ENCODE results near the gene PSMA2.

Gene PSMA2

GRCh38 chr7:42931834-42932651 lies at the start of gene PSMA2, which contains the start of gene MRPL32:
Gene PSMA2 (minus strand): TSS chr7:42932174. CDS start chr7:42932158, 16 bp downstream.
Gene MRPL32 (plus strand): TSS chr7:42932376. CDS start chr7:42932387, 11 bp downstream.
- peak; percentile 82 to 89 for DNase-seq (ENCODE audit: low read depth in 2 of 2)

- no peak for DNase-seq (ENCODE audit: low read depth in 2 of 2)
Observed at GRCh38 chr7:42981601-42982000, 49.6 kb upstream of the PSMA2 start.

- no peak for DNase-seq (ENCODE audit: low read depth in 2 of 2)
Observed at GRCh38 chr7:42980514-42980913, 48.5 kb upstream of the PSMA2 start.

GRCh38 chr7:42980084-42980483 lies 48.1 kb upstream of the PSMA2 start:
- DNase-seq (ENCODE audit: low read depth in 2 of 2) = no peak

GRCh38 chr7:42978496-42978895 lies 46.5 kb upstream of the PSMA2 start:
- DNase-seq (ENCODE audit: low read depth in 2 of 2) = no peak

- DNase-seq (ENCODE audit: low read depth in 2 of 2) = no peak
Observed at GRCh38 chr7:42976371-42976770, 44.4 kb upstream of the PSMA2 start.

- DNase-seq (ENCODE audit: low read depth in 2 of 2) = no peak
Observed at GRCh38 chr7:42972699-42973500, 40.9 kb upstream of the PSMA2 start.

GRCh38 chr7:42967391-42967790 lies 35.4 kb upstream of the PSMA2 start:
- no peak for DNase-seq (ENCODE audit: low read depth in 2 of 2)

- DNase-seq (ENCODE audit: low read depth in 2 of 2) = no peak
Observed at GRCh38 chr7:42964849-42965805, 33.2 kb upstream of the PSMA2 start.

GRCh38 chr7:42964293-42964692 lies 32.3 kb upstream of the PSMA2 start:
- no peak for DNase-seq (ENCODE audit: low read depth in 2 of 2)

- no peak for DNase-seq (ENCODE audit: low read depth in 2 of 2)
Observed at GRCh38 chr7:42961170-42961569, 29.2 kb upstream of the PSMA2 start.

- DNase-seq (ENCODE audit: low read depth in 2 of 2) = no peak
Observed at GRCh38 chr7:42960762-42961161, 28.8 kb upstream of the PSMA2 start.

- no peak for DNase-seq (ENCODE audit: low read depth in 2 of 2)
Observed at GRCh38 chr7:42959549-42959948, 27.6 kb upstream of the PSMA2 start.

GRCh38 chr7:42956062-42956461 lies 24.1 kb upstream of the PSMA2 start:
- DNase-seq (ENCODE audit: low read depth in 2 of 2) = no peak

- no peak for DNase-seq (ENCODE audit: low read depth in 2 of 2)
Observed at GRCh38 chr7:42953994-42954393, 22.0 kb upstream of the PSMA2 start.

GRCh38 chr7:42952328-42952727 lies 20.4 kb upstream of the PSMA2 start:
- DNase-seq (ENCODE audit: low read depth in 2 of 2) = no peak

- DNase-seq (ENCODE audit: low read depth in 2 of 2) = no peak
Observed at GRCh38 chr7:42950417-42950816, 18.4 kb upstream of the PSMA2 start.

- no peak for DNase-seq (ENCODE audit: low read depth in 2 of 2)
Observed at GRCh38 chr7:42947521-42947920, 15.5 kb upstream of the PSMA2 start.

- no peak for DNase-seq (ENCODE audit: low read depth in 2 of 2)
Observed at GRCh38 chr7:42946627-42946950, 14.6 kb upstream of the PSMA2 start.

GRCh38 chr7:42945821-42946626 lies 14.1 kb upstream of the PSMA2 start:
- no peak for DNase-seq (ENCODE audit: low read depth in 2 of 2)
